Ovary (tissue), 3 donors: ENCODE measurements around the gene HAL.

Source experiments
- CTCF ChIP-seq, 3 donors: fragments of 450-650 bp in 2 of 3; fragments of 200-600 bp in 1 of 3; IDR thresholded peaks; one replicate each; pipeline versions ENCODE4 v1.5.1 to v1.8.0; 2016 to 2022; ENCODE audit warnings: antibody characterized with exemption in 3 of 3, mild to moderate bottlenecking in 1 of 3
- EP300 ChIP-seq: sonication (generic); formaldehyde crosslinking; IDR thresholded peaks from one replicate; pipeline ENCODE4 v1.6.1; 2017; ENCODE audit warnings: antibody characterized with exemption
- donor health status: DM: no; HTN: no; CAD: no.

- no peak for TF ChIP-seq CTCF (IDR thresholded peaks at IDR 0.05)
- TF ChIP-seq EP300 = no peak
Measured at GRCh38 chr12:95955549-95956159, 40.5 kb downstream of the HAL start.
